ENCODE measurements around the gene TAS2R8.
"Not testable (repeated sequence)": the region's sequence is repeated elsewhere in the genome, so short reads cannot be mapped to it uniquely, and the experiment has no call there.

The TAS2R8 gene, protein sequence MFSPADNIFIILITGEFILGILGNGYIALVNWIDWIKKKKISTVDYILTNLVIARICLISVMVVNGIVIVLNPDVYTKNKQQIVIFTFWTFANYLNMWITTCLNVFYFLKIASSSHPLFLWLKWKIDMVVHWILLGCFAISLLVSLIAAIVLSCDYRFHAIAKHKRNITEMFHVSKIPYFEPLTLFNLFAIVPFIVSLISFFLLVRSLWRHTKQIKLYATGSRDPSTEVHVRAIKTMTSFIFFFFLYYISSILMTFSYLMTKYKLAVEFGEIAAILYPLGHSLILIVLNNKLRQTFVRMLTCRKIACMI

DNA sequence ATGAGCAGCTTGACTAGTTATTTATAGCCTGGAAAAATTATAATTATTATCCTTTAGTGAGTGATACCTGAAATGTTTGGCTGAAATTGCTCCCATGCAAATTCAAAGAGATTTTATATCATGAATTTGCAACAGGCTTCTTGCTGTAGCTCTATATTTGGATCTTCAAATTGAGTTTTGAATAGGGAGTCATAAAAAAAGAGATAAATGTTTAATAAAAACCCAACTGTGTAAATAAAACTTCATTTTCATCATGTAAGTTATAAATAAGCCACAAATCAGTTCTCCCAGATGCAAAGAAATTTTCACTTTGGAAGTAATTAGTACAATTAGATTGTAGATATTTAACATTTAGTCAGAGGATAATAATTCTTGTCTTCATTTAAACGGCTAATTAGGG lies at the start of gene TAS2R8:
TSS of gene TAS2R8 (minus strand) at position 101 of the 400 bp plus-strand sequence. CDS start 306 bp downstream, outside the sequence.
- no peak for DNase-seq (ENCODE audit: low read depth)

DNA sequence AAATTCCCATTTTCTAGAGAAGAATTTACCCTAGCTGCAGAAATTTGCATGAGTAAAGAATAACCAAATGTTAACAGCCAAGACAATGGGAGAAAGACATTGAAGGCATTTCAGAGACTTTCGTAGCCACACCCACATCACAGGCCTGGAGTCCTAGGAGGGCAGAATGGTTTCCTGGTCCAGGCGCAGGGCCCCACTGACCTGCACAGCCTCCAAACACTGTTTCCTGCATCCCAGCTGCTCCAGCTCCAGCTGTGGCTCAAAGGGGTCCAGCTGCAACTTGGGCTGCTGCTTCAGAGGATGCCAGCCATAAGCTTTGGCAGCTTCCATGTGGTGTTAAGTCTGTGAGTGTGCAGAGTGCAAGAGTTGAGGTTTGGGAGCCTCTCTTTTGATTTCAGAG lies 48.7 kb upstream of the TAS2R8 start:
- DNase-seq (ENCODE audit: low read depth), result no peak

DNA sequence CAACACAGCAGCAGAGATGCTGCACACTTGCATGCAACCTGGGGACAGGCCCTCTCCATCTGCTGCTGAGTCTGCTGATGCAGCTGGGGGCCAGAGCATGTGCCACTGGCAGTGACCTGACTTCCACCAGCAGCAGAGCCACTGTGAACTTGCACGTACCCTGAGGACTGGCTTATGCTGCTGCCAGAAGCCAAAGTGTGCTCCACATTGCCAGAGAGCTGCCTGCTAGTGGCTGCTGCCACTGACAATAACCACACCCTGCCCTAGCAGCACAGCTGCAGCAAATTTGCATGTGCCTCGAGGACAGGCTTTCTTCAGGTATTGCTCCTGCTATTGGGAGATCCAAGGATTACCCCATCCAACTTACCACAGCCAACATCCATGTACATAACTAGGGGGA lies 46.7 kb upstream of the TAS2R8 start:
- no peak for DNase-seq (ENCODE audit: low read depth)

DNA sequence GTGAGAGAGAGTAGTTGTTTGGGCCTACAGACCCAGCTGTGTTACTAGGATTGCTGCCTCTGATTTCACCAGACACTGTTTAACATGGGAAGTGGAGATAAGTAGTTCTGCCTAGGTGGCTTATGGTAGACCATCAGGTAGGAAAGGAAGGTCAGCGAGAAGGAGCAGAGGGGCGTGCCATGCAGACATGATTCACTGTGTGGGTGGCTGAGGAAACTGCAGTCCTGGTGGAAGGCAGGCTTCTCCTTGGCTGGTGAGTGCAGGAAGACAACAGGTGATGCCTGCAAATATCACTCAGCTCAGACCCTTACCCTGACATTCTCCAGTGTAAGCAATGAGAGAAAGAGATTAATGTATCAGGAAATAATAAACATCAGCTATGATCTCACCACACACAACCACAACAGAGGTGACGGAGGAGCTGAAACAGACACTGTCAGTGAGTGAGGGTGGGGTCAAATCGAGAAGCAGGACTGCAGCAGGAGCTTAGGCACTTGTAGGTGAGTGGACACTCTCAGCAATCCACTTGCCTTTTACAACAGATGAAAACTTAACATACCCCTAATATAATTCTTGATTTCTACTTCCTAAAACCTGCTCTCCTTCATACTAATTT lies 44.3 kb upstream of the TAS2R8 start:
- no peak for DNase-seq (ENCODE audit: low read depth)

DNA sequence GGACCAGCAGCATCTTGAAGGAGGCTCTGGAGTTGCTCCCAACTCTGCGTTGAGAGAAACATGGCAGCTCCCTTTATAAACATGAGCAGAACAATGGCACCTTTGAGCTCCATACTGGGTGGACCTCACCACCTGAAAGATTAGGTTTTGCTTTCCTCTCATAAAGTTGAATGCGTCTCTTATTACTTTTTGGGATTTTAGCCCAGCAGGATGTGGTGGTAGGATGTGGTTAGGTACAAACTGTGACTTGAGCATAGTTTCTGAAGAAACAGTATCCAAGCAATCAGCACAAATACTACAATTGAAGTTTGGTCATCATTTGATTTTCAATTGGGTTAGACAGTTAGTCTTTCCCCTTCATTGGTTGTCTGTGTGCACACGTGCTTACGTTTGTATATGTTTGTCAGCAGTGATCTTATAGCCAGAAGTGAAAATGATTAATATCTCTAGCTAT lies 42.4 kb upstream of the TAS2R8 start, which contains the start of gene PRR4:
TSS of gene PRR4 (minus strand) at position 51 of the 454 bp plus-strand sequence. CDS start at position 13, 38 bp downstream.
- DNase-seq (ENCODE audit: low read depth), result no peak

DNA sequence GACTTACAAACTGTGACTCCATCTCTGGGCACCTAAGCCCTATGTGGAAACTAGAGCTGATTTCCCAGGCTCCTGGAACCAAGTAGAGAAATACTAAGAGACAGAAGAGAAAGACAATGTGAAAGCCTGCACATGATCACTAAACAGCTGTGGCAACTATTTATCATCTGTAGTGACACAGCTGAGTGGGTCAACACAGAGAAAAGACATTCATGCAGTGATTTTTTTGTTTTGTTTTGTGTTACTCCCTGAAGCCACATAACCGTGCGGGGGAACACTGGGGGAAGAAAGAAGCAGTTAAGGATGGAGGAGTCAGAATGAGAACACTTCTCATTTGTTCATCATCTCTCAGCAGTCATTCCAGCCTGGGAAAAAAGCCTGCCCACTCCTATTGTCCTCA lies 40.7 kb upstream of the TAS2R8 start:
- no peak for DNase-seq (ENCODE audit: low read depth)

DNA sequence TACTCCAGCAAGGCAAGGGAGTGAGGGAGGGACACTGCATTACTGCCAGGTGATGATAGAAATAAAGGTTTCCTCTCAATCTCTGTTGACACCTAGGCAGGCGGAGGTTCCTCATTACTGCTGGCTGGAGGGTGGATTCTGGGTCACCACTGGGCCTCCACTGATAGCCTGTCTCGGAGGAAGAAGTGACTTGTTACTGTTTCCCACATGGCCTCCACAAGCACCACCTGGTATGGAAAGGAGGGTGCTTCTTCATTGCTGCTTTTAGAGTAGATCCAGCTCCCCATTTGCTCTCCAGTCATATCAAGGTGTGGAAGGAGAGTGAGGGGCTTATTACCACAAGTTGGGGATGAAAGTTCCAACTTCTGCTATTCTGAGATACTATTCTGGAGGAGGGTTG lies 35.8 kb upstream of the TAS2R8 start:
- no peak for DNase-seq (ENCODE audit: low read depth)

DNA sequence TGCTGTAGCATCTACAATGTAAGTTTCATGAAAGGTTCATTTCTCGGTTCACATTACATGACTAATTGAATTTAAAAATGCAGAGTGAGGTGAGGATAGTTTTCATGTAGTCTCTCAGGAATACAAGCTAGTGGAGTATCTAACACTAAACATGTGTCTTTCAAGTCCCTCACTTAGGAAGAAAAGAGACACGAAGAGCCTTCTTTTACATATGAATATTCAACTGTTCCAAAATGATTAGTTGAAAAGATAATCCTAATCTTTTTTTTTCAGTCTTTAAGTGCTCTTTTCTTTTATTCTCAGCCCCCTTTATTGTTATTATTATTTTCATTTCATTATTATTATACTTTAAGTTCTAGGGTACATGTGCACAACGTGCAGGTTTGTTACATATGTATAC lies 31.4 kb upstream of the TAS2R8 start:
- no peak for DNase-seq (ENCODE audit: low read depth)

DNA sequence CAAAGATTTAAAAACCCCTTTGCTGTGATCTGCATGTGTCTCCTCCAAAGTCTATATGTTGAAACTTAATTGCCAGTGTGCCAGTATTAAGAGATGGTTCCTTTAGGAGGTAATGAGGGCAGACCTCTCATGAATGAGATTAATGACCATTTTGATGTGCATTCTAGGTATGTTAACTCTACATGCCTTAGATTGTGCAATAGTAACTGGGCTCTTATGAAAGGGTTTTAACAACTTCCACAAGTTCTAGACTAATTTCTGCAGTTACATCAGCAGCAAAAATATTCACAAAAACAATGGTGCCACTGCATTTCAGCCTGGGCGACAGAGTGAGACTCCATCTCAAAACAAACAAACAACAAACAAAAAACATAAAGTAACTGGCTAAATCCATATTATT lies 22.9 kb upstream of the TAS2R8 start:
- no peak for DNase-seq (ENCODE audit: low read depth)

DNA sequence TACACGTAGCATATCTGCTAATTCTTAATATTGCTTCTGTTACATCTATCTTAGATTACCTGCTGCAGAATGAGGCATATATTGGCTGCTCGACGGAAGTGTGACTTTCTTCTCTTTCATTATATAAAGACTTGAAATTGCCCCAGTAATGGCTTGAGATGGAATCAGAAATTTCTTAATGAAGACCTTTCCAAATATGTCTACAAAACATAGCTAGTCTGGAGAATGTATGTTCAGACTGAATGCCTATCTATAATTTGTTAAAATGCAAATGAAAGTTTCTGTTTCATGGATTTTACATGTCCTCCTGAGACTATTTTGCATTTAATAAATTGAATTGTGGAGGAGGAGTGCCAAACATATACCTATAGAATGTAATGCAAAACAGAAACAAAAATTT lies 19.2 kb upstream of the TAS2R8 start, which contains the start of gene TAS2R10:
TSS of gene TAS2R10 (minus strand) at position 101 of the 400 bp plus-strand sequence. CDS start at position 12, 89 bp downstream.
- no peak for DNase-seq (ENCODE audit: low read depth)

DNA sequence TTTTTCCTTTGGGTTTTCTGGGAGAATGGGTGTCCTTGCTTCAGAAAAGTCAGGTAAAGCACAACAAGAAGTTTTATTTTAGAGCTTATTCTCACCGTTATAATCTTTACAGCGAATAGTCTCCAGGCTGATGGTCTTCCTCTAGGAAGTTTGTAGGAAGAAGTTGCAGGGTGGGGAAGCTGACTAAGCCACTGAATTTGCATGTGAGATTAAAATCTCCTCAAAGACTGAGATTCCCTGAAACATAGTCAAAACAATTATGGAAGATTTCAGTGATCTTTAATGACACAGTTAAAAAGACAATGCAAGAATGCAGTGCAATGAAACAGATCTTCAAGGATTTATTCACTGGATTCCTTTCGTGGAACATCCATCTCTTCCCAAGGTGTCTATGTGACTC lies 17.9 kb upstream of the TAS2R8 start:
- DNase-seq (ENCODE audit: low read depth), result no peak

DNA sequence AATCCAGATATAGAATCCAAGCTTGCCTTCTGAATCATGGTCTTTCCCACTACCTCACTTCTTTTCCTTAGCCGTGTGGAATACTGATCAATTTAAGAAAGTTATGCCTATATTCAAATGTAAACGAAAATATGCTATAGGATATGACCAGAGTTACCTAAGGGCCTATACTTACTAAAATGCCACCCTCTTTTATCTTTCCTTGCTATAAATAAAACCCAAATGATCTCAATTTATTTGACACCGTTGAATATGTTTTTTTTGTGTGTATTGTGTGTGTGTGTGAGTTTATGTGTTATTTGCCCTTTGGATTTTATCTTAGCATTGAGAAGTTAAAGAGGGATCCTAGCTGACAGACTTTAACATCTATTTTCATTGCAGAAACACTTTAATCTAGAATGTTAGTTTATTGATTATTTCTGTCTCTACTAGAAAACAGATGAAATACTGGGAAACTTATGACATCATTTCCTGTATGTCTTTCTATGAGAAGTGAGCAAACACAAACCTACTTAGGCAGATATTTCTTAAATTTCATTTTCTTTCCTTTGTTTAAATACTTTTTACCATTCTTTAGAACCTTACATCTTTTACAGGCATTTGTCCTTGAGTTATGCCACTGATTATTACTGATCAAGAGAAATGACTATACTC lies 4.9 kb upstream of the TAS2R8 start:
- no peak for DNase-seq (ENCODE audit: low read depth)

DNA sequence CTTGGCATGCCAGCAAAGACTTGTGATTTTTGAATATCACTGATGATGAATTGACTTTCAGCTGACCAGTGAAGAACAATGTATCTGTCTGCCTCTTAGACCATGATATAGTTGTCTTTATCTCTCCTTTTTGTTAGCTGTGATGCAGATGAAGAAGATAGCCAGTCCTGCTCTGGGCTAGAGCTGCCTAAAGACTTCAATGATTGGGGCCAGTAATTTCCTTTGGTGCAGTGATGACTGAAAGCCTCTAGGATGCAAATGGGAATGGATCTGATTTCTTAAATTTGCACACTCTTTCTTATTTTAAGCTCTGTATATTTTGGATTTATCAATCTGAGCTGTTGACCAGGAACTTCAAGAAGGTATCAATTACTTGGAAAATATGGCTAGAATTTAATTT lies 3.0 kb upstream of the TAS2R8 start, which contains the start of gene TAS2R9:
TSS of gene TAS2R9 (minus strand) at position 101 of the 400 bp plus-strand sequence. CDS start at position 8, 93 bp downstream.
- no peak for DNase-seq (ENCODE audit: low read depth)

DNA sequence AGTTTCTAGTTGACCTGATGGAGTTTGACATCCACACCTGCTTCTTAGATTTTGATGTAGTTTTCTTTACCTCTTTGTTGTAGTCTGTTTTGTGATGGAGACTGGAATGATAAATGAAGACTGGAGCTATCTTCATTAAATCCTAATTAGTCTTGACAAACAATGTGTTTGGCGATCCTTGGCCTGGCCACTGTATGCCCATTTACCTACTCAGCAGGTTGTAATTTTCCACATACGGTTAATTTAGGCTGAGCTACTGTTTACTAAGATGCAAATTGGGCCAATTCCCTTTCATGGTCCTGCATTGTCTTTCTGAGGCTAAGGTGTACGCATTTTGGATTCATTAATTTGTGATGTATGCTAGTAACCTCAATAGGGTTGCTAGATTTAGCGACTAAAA lies 4.5 kb downstream of the TAS2R8 start, which contains the start of gene TAS2R7:
TSS of gene TAS2R7 (minus strand) at position 41 of the 400 bp plus-strand sequence. CDS start 57 bp downstream, outside the sequence.
- no peak for DNase-seq (ENCODE audit: low read depth)

DNA sequence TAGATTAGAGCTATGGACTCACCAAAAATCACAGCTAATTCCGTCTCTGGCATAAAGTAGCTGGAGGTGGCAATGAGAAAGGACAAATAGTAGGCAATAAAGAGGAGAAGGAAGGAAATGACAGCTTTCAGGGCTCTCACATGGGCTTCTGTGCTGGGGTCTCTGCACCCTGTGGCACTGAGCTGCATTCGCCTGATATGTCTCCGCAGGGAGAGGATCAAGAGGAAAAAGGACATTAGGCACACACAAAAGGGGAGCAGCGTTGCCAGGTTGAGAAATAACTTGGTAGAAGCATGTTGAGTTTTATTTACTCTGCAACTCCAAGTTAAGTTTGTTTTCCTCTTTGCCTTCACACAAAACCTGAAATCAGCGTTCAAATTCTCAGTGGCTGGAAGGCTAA lies 5.3 kb downstream of the TAS2R8 start:
- no peak for DNase-seq (ENCODE audit: low read depth)

DNA sequence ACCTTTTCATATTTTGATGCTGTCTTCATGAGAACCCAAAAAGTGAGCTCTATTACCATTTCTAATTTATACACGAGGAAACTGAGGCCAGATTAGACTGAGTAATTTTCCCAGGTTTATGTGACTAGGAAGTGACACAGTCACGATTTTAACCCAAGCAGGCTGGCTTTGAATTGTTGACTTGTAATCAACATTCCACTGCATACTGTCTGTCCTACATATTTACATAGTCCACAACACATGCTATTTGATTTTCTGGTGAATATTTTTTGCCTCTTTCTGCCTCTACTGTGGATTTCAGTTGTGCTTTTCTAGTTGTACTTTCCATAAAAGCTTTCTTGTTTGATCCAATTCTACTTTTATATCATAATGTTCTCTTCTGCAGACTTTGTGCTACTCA lies 12.9 kb downstream of the TAS2R8 start:
- no peak for DNase-seq (ENCODE audit: low read depth)

DNA sequence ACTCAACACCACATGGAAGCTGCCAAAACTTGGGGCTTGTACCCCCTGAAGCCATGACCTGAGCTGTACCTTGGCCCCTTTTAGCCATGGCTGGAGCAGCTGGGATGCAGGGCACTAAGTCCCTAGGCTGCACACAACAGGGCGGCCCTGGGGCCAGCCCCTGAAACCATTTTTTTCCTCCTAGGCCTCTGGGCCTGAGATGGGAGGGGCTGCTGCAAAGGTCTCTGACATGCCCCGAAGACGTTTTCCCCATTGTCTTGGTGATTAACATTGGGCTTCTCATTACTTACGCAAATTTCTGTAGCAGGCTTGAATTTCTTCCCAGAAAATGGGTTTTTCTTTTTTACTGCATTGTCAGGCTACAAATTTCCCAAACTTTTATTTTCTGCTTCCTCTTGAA lies 15.3 kb downstream of the TAS2R8 start:
- not testable (repeated sequence) for DNase-seq (ENCODE audit: low read depth)

DNA sequence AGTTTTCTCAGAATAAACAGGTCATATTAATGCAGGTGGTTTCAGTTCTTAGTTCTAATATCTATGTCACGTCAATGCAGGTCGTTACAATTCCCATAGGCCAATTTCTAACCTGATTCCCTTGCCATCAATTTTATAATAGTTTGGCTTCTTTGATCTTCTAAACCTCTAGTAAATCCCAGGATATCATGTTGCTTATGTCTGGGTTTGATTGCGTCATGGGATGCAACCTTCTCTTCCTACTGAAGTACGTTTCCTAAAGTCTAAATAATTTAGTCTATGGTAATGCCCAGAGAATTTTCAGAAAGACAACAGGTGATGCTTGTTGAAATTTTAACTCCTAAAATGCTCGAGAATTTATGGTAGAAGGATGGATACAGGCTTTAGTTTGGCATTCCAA lies 23.8 kb downstream of the TAS2R8 start:
- DNase-seq (ENCODE audit: low read depth), result no peak

DNA sequence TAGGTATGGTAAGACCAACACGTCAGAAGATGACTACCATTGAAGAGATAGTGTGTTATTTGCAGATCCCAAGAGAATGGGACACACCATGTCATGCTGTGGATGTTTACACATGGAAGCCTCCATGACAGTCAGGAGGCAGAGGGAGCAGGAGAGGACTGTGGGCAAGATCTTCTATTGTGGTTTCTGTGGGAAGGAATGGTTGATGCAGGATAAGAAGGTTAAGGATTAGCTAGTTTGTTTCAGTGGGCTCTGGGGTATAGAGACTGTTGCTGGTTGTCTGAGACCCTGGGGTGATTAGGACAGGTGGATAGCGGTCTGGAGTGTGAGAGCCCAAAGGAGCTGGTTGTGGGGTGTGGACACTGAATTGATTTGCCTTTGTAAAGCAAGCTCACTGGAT lies 28.0 kb downstream of the TAS2R8 start:
- no peak for DNase-seq (ENCODE audit: low read depth)

DNA sequence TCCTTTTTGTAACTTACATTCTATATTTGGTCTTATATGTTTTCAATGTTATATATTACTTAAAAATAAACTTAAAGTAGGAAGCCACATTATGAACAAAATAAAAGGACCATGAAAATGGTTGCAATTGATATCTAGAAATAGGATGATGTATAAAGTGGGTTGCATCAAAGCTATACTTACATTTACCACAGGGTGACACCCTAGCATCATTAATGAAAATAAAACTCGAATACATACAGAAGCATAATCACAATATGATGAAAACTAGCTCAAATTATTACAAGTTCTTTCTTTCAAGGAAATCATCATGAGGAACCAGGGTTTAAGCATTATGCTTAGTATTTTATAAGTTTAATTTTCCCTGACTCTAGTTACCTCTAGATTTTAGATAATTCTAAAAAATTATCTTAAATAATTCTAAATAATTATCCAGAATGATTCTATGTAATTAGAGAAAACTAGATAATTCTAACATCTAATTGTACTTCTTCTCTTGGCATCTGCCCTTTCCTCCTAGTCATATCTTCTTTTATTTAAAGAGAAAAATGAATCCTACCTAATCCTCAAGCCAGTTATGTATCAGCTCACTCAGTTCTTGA lies 35.9 kb downstream of the TAS2R8 start:
- no peak for DNase-seq (ENCODE audit: low read depth)

DNA sequence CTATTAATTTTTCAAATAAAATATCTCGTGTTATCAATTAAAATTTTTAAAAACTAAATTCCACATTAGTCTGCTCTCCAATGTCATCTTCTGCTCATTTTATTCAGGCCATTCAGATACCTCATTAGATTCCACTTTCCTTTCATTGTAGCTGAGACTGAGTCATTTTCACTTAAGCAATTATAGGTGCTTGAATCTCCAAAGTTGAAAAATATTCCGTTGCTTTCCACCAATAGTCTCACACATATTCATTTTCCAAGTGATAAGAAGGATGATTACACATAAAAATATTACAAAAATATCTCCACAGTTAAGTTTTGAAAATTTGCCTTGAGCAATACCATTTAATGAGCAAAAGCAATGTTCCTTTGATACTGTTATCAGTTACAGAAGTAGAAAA lies 47.4 kb downstream of the TAS2R8 start:
- DNase-seq (ENCODE audit: low read depth), result no peak

DNA sequence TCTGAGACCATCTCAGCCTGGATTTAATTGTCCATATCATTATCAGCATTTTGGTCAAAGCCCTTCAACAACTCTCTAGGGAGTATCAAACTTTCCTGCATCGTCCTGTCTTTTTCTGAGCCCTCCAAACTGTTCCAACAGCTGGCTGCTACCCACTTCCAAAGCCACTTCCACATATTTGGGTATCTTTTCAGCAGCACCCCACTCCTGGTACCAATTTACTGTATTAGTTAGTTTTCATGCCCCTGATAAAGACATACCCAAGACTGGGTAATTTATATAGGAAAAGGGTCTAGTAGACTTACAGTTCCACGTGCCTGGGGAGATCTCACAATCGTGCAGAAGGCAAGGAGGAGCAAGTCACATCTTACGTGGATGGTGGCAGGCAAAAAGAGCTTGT lies 50.9 kb downstream of the TAS2R8 start:
- DNase-seq (ENCODE audit: low read depth), result no peak

All from stimulated activated CD8-positive, alpha-beta memory T cell treated with anti-CD3 and anti-CD28 coated beads, Interleukin-4, amount 100 ng/mL, for 24 hours (primary cell).